COR-L47 (cell line): ENCODE results near the gene CADM4.

ENCODE experiments used
- DNase-seq: peaks from one replicate; lab custom pipeline; 2025; lab: John Stamatoyannopoulos, UW

The CADM4 gene

GRCh38 chr19:43634068-43634467, 5.6 kb downstream of the CADM4 start:
- DNase-seq, result no peak

GRCh38 chr19:43633520-43633919, 6.1 kb downstream of the CADM4 start:
- DNase-seq, result no peak

DNA sequence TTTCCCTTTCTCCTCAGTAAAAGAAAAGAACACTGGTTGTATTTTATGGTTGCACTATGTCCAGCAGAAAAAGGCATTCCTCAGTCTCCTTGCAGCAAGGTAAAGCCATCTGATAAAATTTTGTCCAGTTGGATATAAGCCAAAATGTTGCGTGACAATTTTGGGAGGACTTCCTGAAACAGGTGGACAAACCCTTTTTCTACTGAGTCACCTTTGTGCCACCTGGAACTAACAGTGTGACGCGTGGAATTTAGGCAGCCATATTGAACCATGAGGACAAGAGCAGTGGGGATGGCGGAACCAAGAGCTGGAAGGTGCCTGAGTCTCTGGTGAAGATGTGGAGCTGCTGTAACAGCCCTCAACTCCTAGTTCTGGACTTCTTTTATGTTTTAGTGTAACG, 8.2 kb downstream of the CADM4 start:
- DNase-seq, result no peak

GRCh38 chr19:43628646-43629326, 10.9 kb downstream of the CADM4 start:
- DNase-seq, result no peak

- no peak for DNase-seq
These were observed 12.8 kb downstream of the CADM4 start for GRCh38 chr19:43626838-43627237.

DNA sequence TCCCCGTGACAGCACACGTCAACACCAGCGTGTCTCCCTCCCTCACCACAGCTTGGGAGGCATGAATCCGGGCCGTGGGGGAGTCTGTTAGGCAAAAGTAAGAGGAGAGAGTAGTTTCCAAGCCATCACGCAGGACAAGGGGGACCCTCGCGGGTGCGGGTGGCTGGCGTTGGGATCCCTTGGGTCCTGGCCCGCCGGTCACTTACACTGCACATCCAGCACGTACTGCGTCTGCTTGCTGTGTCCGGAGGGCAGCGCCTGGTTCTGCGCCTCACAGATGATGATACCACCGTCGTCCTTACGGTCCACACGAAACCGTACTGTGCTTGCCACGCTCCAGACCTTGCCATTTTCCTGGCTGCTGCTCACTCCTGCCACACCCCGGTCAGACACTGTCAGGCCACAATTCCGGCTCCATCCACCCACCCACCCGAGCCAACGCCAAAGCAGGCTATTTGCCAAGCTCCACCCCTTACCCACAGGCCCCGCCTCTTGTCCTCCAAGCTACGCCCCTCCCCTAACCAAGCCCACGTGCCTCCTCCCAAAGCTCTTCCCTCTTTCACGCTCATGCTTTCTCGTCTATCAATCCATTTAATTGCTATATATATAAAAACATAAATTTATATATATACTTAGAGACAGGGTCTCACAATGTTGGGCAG, 13.6 kb downstream of the CADM4 start:
- no peak for DNase-seq

- no peak for DNase-seq
These were observed 14.7 kb downstream of the CADM4 start for GRCh38 chr19:43624933-43625332.

- DNase-seq, result no peak
These were observed 15.6 kb downstream of the CADM4 start for GRCh38 chr19:43623889-43624670.

DNA sequence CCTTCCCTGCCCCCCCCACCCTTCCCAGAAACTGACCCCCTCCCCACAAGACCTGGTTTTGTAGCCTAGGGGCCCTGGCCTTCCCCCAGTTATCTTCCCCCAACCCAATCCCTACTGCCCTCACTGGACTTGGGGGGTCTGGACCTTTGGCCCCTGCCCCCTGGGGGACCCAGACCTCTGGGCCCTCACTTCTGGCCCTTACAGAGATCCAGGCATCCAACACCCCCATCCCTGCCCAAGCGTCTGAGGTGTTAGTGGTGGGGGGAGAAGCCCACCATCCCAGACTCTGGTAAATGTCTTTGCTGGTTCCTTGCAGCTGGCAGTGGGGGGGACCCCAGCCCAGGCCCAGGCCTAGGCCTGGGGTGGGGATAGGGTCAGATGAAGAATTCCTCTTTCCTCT, 16.7 kb downstream of the CADM4 start:
- DNase-seq, result no peak

DNA sequence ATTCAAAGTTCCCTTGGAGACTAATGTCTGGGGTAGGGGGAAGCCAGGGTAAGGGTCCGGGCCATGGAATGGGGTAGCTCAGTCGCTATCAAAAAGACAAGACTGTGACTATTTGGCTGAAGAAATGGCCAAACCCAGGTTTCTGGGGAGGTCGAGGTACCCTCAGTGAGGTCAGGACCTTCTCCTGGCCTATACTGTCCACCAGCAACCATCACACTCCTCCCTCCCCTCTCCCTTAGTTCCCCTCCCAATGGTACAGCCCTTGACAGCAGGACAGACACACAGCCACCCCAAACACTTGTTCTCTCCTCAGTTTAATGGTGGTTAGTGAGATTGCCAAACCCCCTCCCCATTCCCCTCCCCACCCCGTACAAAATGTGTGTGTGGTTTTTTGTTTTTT, 17.6 kb downstream of the CADM4 start:
- DNase-seq, result no peak

GRCh38 chr19:43620061-43621001, 19.3 kb downstream of the CADM4 start:
- no peak for DNase-seq

DNA sequence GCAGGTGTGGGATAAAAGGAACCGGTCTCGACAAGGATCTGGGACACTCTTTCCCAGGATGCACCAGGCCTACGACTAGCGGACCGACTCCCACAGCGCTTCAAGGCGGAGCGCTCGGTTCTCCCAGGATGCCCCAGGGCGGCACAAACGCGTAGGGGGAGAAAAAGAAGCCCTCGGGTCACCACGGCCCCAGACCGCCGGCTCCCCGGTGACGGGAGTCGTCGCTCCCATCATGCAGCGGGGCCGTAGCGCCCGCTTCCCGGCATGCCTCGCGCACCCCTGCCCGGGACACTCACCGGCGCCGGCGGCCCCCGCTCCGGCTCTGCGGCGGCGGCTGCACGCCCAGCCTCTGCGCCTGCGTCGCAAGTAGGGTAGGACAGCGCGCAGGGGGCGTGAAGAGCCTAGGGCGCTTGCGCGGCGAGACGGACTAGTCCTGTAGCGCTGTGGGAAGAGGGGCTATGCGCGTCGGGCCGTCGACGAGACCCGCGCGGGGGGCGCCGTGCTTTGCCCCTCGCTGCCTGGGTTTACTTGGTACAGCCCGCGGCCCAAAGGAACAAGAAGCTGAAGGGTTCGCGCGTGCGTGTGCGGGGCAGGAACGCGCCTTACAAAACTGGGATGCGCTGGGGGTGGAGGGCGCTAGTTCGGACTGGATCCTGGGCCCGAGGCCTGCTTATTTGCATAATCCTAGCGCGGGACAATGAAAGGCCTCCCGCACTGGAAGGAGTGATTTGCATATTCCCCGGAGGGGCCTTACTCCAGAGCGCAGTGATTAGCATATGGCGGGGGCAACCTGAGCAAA, 20.2 kb downstream of the CADM4 start, which contains the start of gene ZNF428:
ZNF428 (minus strand) TSS at position 368 of the 799 bp plus-strand sequence. CDS start 5,325 bp downstream, outside the sequence.
- peak; percentile 94 for DNase-seq

DNA sequence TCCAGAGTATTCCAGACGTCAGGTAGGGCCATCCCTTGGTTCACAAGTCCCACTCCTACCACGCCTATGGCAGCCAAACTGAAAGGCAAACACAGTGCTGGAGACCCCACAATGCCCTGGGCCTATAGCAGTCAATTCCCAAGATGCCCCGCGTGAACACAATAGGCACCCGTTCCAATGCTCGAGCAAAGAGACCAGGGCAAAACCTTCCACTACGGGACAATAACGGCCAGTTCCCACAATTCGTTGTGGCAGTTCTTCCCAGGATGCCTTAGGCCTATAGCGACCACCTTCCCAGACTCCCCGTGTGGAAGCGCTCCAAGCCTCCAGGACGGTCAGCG, 20.8 kb downstream of the CADM4 start:
- peak; percentile 78 for DNase-seq

GRCh38 chr19:43616954-43617353, 22.7 kb downstream of the CADM4 start:
- DNase-seq, result no peak

DNA sequence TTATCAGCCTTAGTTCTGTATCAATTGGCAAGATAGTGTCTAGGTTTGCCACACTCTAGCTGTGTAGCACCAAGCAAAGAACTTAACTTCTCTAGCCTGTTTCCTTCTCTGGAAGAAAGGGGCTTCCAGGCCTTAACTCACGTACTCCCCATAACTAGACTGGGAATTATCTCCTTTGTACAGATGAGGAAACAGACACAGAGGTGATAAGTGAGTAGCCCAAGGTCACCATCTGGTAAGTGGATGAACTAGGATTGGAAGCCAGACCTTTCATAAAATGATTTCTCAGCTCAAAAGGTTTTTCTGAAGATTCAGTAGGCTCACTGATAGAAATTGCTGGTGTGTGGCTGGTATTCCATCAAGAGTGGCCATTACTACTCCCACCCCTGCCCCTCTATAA, 23.3 kb downstream of the CADM4 start:
- no peak for DNase-seq

DNA sequence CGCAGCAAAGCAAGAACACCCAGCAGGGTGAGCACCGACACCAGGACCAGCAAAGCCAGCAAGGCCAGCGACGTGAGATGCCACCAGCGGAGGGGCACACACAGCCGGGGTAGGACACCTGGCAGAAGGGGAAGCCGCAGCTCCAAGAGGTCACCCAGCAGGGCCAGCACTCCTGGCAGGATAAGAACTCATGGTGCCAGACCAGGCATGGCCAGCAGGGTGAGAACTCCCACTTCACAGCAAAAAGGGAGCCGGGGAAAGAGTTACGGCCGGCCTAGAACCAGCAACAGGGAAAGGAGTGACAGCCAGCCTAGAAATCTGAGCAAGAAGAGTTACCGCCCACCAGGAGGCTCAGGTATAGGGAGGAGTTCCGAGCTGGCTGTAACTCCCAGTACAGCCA, 27.3 kb downstream of the CADM4 start:
- no peak for DNase-seq

DNA sequence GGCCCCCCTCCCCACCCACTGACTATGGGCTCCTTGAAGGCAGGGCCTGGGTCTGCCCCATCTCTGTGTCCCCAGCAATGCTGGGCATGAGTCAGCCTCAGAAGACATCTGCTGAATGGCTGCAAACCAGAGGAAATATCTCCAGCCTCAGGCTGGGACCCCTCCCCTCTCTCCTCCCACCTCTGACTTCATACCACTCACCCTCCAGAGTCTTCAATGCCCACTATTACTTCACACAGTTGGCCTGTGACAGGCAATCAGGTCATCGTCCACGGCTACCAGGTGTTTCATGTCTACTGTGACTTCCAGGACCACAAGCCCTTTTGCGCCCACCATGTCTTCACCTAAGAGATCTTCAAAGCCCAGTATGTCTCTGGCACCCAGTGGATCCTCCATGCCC, 27.9 kb downstream of the CADM4 start, which contains the start of gene SRRM5:
SRRM5 (plus strand) TSS at position 301 of the 400 bp plus-strand sequence; CDS start at position 335, 34 bp downstream.
- DNase-seq, result no peak

DNA sequence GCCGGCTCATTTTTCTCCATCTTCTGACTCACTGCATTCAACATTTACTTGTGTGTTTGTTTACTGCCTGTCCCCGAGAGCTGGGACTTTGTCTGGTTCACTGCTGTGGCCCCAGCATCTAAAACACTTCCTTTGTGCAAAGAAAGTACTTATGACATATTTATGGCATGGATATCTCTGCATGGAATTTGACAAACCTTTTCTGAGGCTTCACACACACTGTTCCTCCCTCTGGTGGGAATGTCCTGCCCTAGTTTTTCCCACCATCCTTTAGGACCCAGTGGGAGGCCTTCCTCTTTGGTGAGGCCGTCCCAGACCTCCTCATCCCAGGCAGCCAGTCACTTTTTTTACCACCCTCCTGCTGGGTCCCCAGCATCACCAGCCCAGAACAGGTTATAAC, 29.2 kb downstream of the CADM4 start:
- no peak for DNase-seq

DNA sequence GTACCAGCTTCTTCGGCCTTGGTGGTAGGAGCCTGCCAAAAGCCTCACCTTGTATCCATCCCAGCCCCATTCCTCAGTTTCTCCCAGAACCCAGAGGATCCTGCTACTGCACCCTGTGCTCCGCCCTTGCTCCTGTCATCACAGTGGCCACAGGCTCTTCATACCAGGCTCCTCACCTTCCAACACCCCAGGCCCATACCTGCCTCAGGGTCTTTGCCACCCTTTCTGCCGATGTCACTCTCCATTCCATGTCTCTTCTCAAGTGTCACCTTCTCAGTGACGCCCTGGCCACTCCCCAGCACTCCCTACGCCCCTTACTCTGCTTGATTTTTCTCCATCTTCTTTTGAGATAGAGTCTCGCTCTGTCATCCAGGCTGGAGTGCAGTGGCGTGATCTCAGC, 29.8 kb downstream of the CADM4 start:
- DNase-seq, result no peak

- no peak for DNase-seq
These were observed 32.1 kb downstream of the CADM4 start for GRCh38 chr19:43607238-43608205.
